Measurements from ENCODE around the gene ZNF710.
"Not testable (repeated sequence)": the region's sequence is repeated elsewhere in the genome, so short reads cannot be mapped to it uniquely, and the experiment has no call there.

Gene ZNF710

GRCh38 chr15:90109163-90109751 lies 108.1 kb downstream of the ZNF710 start:
- DNase-seq = not testable (repeated sequence)

- no peak for DNase-seq
These were observed 112.0 kb downstream of the ZNF710 start for GRCh38 chr15:90113166-90113565.

GRCh38 chr15:90114451-90114901 lies 113.4 kb downstream of the ZNF710 start:
- DNase-seq = no peak

DNA sequence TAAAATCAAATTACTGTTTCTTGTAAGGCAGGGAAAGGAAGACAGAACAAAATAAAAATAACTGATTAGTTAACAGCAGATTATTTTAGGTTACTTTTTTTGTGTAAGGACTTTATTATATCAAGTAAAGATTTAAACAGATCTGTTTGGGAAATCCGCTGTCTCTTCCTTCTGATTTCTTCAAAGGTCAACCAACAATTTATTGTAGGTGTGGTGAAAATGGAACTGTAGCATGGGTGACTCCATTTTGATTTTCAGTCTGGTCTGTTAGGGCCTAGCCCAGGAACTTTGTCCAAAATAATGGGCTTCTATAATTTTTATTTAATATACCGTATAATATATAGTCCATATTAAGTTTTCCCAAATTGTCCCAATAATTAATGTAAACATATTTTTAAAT lies 114.7 kb downstream of the ZNF710 start:
- no peak for DNase-seq

DNA sequence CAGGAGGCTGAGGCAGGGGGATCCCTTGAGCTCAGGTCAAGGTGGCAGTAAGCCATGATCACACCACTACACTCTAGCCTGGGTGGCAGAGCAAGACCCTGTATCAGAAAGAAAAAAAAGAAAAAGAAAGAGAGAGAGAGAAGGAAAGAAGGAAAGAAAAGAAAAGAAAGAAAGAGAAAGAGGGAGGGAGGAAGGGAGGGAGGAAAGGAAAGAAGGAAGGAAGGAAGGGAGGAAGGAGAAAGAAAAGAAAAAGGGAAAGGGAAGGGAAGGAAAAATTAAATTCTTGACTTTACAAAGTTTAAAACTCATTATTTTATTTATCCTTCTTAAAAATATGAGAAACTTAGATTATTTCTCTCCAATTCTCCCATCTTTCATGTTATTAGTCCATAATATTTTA lies 118.2 kb downstream of the ZNF710 start:
- DNase-seq = no peak

- no peak for DNase-seq
These were observed 120.0 kb downstream of the ZNF710 start for GRCh38 chr15:90121086-90121485.

DNA sequence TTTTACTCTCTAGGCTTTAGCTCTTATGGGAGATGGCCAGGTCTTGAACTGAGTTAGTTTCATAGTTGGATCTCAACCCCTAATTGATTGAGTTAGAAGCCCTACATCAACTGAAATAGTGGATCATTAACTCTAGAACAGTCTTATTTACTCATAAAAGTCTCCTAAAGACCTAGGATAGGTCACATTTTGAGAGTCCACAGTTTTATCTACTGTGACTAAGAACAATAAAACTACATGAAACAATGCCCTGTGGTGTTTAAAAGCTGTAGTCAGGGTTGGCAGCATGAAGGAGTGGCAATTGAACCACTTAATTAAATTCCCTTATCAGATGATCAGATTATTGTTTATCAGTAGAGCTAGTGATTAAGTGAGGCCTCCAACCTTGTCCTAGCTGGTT lies 123.4 kb downstream of the ZNF710 start:
- DNase-seq = no peak

GRCh38 chr15:90126022-90126421 lies 124.9 kb downstream of the ZNF710 start:
- DNase-seq = no peak

- no peak for DNase-seq
These were observed 125.7 kb downstream of the ZNF710 start for GRCh38 chr15:90126596-90127435.

DNA sequence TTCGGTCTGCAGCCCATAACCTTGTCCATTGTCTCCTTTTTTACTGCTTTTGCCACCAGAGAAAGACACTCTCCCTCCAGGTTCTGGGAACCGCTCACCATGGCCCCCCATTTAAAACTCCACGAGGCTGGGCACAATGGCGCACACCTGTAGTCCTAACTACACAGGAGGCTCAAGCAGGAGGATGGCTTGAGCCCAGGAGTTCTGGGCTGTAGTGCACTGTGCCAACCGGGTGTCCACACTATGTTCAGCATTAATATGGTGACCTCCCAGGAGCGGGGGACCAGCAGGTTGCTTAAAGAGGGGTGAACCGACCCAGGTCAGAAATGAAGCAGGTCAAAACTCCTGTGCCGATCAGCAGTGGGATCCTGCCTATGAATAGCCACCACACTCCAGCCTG lies 129.2 kb downstream of the ZNF710 start:
- DNase-seq = no peak
